K562 (cell line): ENCODE measurements around the gene SLC31A1. TPM values are rescaled to one million over a fixed set of nuclear protein-coding genes. Genes with fewer than 3 reads are reported as not detected.
A peak's percentile ranks its signal among the peaks of the same experiment; 100 is the strongest.

Experiments used
- CGGBP1 ChIP-seq: fragments of 250-450 bp; sonication (Bioruptor Pico); IDR thresholded peaks from 2 replicates; pipeline ENCODE4 v1.9.0; 2021; ENCODE audit warnings: mild to moderate bottlenecking
- HMG20A ChIP-seq: fragments of 450-650 bp; formaldehyde crosslinking; conservative IDR thresholded peaks from 2 replicates; pipeline ENCODE4 v1.4.0; 2020; ENCODE audit warnings: mild to moderate bottlenecking, mixed read lengths
- HNRNPH1 ChIP-seq: fragments of 200-400 bp; formaldehyde crosslinking; optimal IDR thresholded peaks from 2 replicates; pipeline ENCODE3; 2017; ENCODE audit warnings: low read depth, mild to moderate bottlenecking, low read length, moderate library complexity
- KAT2B ChIP-seq: IDR thresholded peaks from one replicate; pipeline ENCODE4 v1.6.1; 2012; ENCODE audit warnings: low read depth, mild to moderate bottlenecking, control low read depth, inconsistent platforms, low read length, moderate library complexity
- L3MBTL2 ChIP-seq: fragments of 450-650 bp; IDR thresholded peaks from 2 replicates; pipeline ENCODE4 v1.6.1; 2016; ENCODE audit warnings: mild to moderate bottlenecking, moderate library complexity
- MEF2D ChIP-seq: conservative IDR thresholded peaks from 2 replicates; pipeline ENCODE4 v1.6.1; 2016; ENCODE audit warnings: low read depth, missing genetic modification characterization, missing compliant biosample characterization
- MLX ChIP-seq, 2 experiments: fragments of 450-650 bp in 1 of 2; sonication (generic) in 1 of 2; formaldehyde crosslinking; conservative IDR thresholded peaks; 2 replicates each; pipeline versions ENCODE4 v1.4.0 to v1.8.1; 2020 to 2022; ENCODE audit warnings: mild to moderate bottlenecking in 1 of 2, missing genetic modification reagents in 1 of 2
- NBN ChIP-seq: fragments of 450-650 bp; IDR thresholded peaks from 2 replicates; pipeline ENCODE4 v1.6.1; 2016; ENCODE audit warnings: low read depth, mild to moderate bottlenecking
- NONO ChIP-seq, 2 experiments: fragments of 200-400 bp in 1 of 2; fragments of 450-650 bp in 1 of 2; formaldehyde crosslinking in 1 of 2; IDR thresholded peaks; 2 replicates each; pipeline ENCODE4 v1.6.1; 2017; ENCODE audit warnings: low read depth in 2 of 2, mild to moderate bottlenecking in 2 of 2, moderate library complexity in 2 of 2, low read length in 1 of 2
- POLR2G ChIP-seq: fragments of 200-400 bp; formaldehyde crosslinking; IDR thresholded peaks from 2 replicates; pipeline ENCODE4 v1.6.1; 2017; ENCODE audit warnings: low read depth, mild to moderate bottlenecking, antibody characterized with exemption, low read length, moderate library complexity
- RBM15 ChIP-seq: fragments of 200-400 bp; formaldehyde crosslinking; IDR thresholded peaks from 2 replicates; pipeline ENCODE4 v1.6.1; 2018; ENCODE audit warnings: mild to moderate bottlenecking, low read length, moderate library complexity; ENCODE audit not compliant: insufficient read depth
- RBM22 ChIP-seq: fragments of 200-400 bp; formaldehyde crosslinking; IDR thresholded peaks from 2 replicates; pipeline ENCODE4 v1.6.1; 2018; ENCODE audit warnings: low read length, low read depth; ENCODE audit not compliant: poor library complexity, severe bottlenecking
- SMAD3 ChIP-seq: fragments of 450-650 bp; formaldehyde crosslinking; conservative IDR thresholded peaks from 2 replicates; pipeline ENCODE4 v1.4.0; 2020; ENCODE audit warnings: mild to moderate bottlenecking
- polyA plus RNA-seq, 8 experiments: library from polyadenylated mRNA; depleted of rRNA in 4 of 8; stranded (reverse) in 5 of 8; unstranded in 3 of 8; fragments of >200 nt; fragmentation: Nextera tagmentation in 2 of 8; fragmentation: Illumina TruSeq in 1 of 8; extraction: Ambion mirVana in 2 of 8; extraction: Trizol in 1 of 8; gene quantifications; 2 replicates each; pipeline versions ENCODE4 v1.2.1 to v1.2.3, GENCODE V29; 2011 to 2014; ENCODE audit warnings: inconsistent platforms in 1 of 8, missing spikeins in 1 of 8
- total RNA-seq, 7 experiments: library from RNA; depleted of rRNA in 6 of 7; stranded (reverse); fragments of >200 nt in 6 of 7; fragmentation: Illumina TruSeq in 2 of 7; extraction: Trizol in 2 of 7; gene quantifications; 2 replicates each; pipeline versions ENCODE4 v1.2.1 to v1.2.3, GENCODE V29; 2011 to 2021; ENCODE audit warnings: low replicate concordance in 1 of 7
- TF ChIP-seq, protein P1 (sequence below): fragments of 450-650 bp; IDR thresholded peaks from 2 replicates; pipeline ENCODE4 v1.6.1; 2016; ENCODE audit warnings: low read depth, mild to moderate bottlenecking, moderate library complexity
- TF ChIP-seq, protein P2 (sequence below): fragments of 250-450 bp; sonication (Bioruptor Pico); IDR thresholded peaks from 2 replicates; pipeline ENCODE4 v1.9.0; 2021; ENCODE audit warnings: mild to moderate bottlenecking, inconsistent platforms
- TF ChIP-seq, protein P3 (sequence below): fragments of 250-450 bp; sonication (Bioruptor Pico); IDR thresholded peaks from 2 replicates; pipeline ENCODE4 v1.4.0; 2020
- TF ChIP-seq, protein P4 (sequence below), 2 experiments: fragments of 150-350 bp in 1 of 2; IDR thresholded peaks; 2 replicates each; pipeline ENCODE4 v1.6.1; 2012 to 2016; ENCODE audit warnings: low read depth in 2 of 2, low read length in 2 of 2, mild to moderate bottlenecking in 1 of 2, moderate library complexity in 1 of 2

The SLC31A1 gene
- total and polyA plus RNA-seq, 9 of the 15 experiments (the other 6 are each of a cell fraction or from before 2014, with no cell fraction given) = 15.4 to 40.7 (median 25.9) TPM

GRCh38 chr9:113275157-113276131, 54.1 kb downstream of the SLC31A1 start, which contains the start of the genes CDC26 and PRPF4 (continued):
- TF ChIP-seq, protein P1, sequence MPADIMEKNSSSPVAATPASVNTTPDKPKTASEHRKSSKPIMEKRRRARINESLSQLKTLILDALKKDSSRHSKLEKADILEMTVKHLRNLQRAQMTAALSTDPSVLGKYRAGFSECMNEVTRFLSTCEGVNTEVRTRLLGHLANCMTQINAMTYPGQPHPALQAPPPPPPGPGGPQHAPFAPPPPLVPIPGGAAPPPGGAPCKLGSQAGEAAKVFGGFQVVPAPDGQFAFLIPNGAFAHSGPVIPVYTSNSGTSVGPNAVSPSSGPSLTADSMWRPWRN = no peak
- TF ChIP-seq, protein P2, sequence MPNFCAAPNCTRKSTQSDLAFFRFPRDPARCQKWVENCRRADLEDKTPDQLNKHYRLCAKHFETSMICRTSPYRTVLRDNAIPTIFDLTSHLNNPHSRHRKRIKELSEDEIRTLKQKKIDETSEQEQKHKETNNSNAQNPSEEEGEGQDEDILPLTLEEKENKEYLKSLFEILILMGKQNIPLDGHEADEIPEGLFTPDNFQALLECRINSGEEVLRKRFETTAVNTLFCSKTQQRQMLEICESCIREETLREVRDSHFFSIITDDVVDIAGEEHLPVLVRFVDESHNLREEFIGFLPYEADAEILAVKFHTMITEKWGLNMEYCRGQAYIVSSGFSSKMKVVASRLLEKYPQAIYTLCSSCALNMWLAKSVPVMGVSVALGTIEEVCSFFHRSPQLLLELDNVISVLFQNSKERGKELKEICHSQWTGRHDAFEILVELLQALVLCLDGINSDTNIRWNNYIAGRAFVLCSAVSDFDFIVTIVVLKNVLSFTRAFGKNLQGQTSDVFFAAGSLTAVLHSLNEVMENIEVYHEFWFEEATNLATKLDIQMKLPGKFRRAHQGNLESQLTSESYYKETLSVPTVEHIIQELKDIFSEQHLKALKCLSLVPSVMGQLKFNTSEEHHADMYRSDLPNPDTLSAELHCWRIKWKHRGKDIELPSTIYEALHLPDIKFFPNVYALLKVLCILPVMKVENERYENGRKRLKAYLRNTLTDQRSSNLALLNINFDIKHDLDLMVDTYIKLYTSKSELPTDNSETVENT (CRISPR knock-in tag) = peak; percentile 85
- TF ChIP-seq, protein P3, sequence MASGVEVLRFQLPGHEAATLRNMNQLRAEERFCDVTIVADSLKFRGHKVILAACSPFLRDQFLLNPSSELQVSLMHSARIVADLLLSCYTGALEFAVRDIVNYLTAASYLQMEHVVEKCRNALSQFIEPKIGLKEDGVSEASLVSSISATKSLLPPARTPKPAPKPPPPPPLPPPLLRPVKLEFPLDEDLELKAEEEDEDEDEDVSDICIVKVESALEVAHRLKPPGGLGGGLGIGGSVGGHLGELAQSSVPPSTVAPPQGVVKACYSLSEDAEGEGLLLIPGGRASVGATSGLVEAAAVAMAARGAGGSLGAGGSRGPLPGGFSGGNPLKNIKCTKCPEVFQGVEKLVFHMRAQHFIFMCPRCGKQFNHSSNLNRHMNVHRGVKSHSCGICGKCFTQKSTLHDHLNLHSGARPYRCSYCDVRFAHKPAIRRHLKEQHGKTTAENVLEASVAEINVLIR (CRISPR knock-in tag) = peak; percentile 92
- TF ChIP-seq MLX (CRISPR knock-in tag; conservative IDR thresholded peaks at IDR 0.05) (no peak), SMAD3 (CRISPR knock-in tag) (no peak), RBM15 (no peak), NBN (peak; percentile 46; the same call in 1 of the 2 replicates), RBM22 (no peak), POLR2G (peak; percentile 99), CGGBP1 (CRISPR knock-in tag) (no peak), HNRNPH1 (no peak), HMG20A (CRISPR knock-in tag) (no peak), L3MBTL2 (peak; percentile 65; the same call in 1 of the 2 replicates), KAT2B (no peak), NONO (IDR thresholded peaks at IDR 0.05; ENCODE audit: low read depth in 2 of 2, low read length in 1 of 2) (no peak), MEF2D (tag) (no peak)
- TF ChIP-seq, protein P4, sequence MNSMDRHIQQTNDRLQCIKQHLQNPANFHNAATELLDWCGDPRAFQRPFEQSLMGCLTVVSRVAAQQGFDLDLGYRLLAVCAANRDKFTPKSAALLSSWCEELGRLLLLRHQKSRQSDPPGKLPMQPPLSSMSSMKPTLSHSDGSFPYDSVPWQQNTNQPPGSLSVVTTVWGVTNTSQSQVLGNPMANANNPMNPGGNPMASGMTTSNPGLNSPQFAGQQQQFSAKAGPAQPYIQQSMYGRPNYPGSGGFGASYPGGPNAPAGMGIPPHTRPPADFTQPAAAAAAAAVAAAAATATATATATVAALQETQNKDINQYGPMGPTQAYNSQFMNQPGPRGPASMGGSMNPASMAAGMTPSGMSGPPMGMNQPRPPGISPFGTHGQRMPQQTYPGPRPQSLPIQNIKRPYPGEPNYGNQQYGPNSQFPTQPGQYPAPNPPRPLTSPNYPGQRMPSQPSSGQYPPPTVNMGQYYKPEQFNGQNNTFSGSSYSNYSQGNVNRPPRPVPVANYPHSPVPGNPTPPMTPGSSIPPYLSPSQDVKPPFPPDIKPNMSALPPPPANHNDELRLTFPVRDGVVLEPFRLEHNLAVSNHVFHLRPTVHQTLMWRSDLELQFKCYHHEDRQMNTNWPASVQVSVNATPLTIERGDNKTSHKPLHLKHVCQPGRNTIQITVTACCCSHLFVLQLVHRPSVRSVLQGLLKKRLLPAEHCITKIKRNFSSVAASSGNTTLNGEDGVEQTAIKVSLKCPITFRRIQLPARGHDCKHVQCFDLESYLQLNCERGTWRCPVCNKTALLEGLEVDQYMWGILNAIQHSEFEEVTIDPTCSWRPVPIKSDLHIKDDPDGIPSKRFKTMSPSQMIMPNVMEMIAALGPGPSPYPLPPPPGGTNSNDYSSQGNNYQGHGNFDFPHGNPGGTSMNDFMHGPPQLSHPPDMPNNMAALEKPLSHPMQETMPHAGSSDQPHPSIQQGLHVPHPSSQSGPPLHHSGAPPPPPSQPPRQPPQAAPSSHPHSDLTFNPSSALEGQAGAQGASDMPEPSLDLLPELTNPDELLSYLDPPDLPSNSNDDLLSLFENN (IDR thresholded peaks at IDR 0.05; ENCODE audit: low read depth in 2 of 2, low read length in 2 of 2) = 0 out of 4 replicates have a peak, but pooled peaks of 1 of the 2 experiments have one; percentile 22
